H9 (cell line): ENCODE results near the gene GRIN2A. TPM values are rescaled to one million over a fixed set of nuclear protein-coding genes. Genes with fewer than 3 reads are reported as not detected.

Experiments
- DNase-seq: peaks from one replicate; pipeline ENCODE4 v3.0.0-alpha.2; 2017
- H2AFZ ChIP-seq: one replicate; pipeline ENCODE4 v1.6.1; 2013; ENCODE audit warnings: mild to moderate bottlenecking, low read length, control low read depth, moderate library complexity
- H2AK5ac ChIP-seq: 2 replicates; pipeline ENCODE4 v1.6.1; 2013; ENCODE audit warnings: low read length, control low read depth, mixed read lengths; ENCODE audit not compliant: insufficient read length
- H2BK120ac ChIP-seq: one replicate; pipeline ENCODE4 v1.6.1; 2013; ENCODE audit warnings: low read depth, mild to moderate bottlenecking, low read length, control low read depth, inconsistent platforms; ENCODE audit not compliant: poor library complexity, severe bottlenecking
- H2BK12ac ChIP-seq: 2 replicates; pipeline ENCODE4 v1.6.1; 2013; ENCODE audit warnings: low read length, control low read depth, mixed read lengths, low read depth; ENCODE audit not compliant: insufficient read length
- H2BK15ac ChIP-seq: 2 replicates; pipeline ENCODE4 v1.6.1; 2013; ENCODE audit warnings: low read depth, low read length, control low read depth
- H2BK20ac ChIP-seq: one replicate; pipeline ENCODE4 v1.6.1; 2013; ENCODE audit warnings: low read depth, mild to moderate bottlenecking, low read length, control low read depth, inconsistent platforms; ENCODE audit not compliant: poor library complexity, severe bottlenecking
- H2BK5ac ChIP-seq: 2 replicates; pipeline ENCODE4 v1.6.1; 2013; ENCODE audit warnings: low read length, control low read depth, mixed read lengths; ENCODE audit not compliant: insufficient read length
- H3K14ac ChIP-seq: 2 replicates; pipeline ENCODE4 v1.6.1; 2013; ENCODE audit warnings: low read length, control low read depth; ENCODE audit not compliant: insufficient read depth
- H3K18ac ChIP-seq: 2 replicates; pipeline ENCODE4 v1.6.1; 2013; ENCODE audit warnings: low read depth, mild to moderate bottlenecking, mixed read lengths, low read length, control low read depth; ENCODE audit not compliant: insufficient read length
- H3K23ac ChIP-seq: 2 replicates; pipeline ENCODE4 v1.6.1; 2013; ENCODE audit warnings: low read length, control low read depth, mixed read lengths, low read depth; ENCODE audit not compliant: insufficient read length
- H3K23me2 ChIP-seq: 2 replicates; pipeline ENCODE4 v1.6.1; 2013; ENCODE audit warnings: low read depth, mild to moderate bottlenecking, mixed read lengths, low read length, control low read depth; ENCODE audit not compliant: insufficient read length, poor library complexity, severe bottlenecking
- H3K27ac ChIP-seq: 2 replicates; pipeline ENCODE4 v1.5.1; 2013; ENCODE audit warnings: low read length, control low read depth, mixed read lengths, low read depth; ENCODE audit not compliant: insufficient read length
- H3K27me3 ChIP-seq: 2 replicates; pipeline ENCODE4 v1.6.1; 2013; ENCODE audit warnings: low read length, control low read depth, inconsistent platforms; ENCODE audit not compliant: insufficient read depth
- H3K4ac ChIP-seq: 2 replicates; pipeline ENCODE4 v1.6.1; 2013; ENCODE audit warnings: low read depth, mild to moderate bottlenecking, control low read depth, inconsistent platforms, low read length, moderate library complexity
- H3K4me1 ChIP-seq: 2 replicates; pipeline ENCODE4 v1.6.1; 2013; ENCODE audit warnings: low read length, control low read depth, inconsistent platforms; ENCODE audit not compliant: insufficient read depth
- H3K4me2 ChIP-seq: 2 replicates; pipeline ENCODE4 v1.6.1; 2013; ENCODE audit warnings: low read length, control low read depth, mixed read lengths; ENCODE audit not compliant: insufficient read length, insufficient read depth
- H3K56ac ChIP-seq: 2 replicates; pipeline ENCODE4 v1.6.1; 2013; ENCODE audit warnings: low read depth, mild to moderate bottlenecking, mixed read lengths, low read length, control low read depth; ENCODE audit not compliant: insufficient read length
- H3K79me1 ChIP-seq: 2 replicates; pipeline ENCODE4 v1.6.1; 2013; ENCODE audit warnings: low read depth, mild to moderate bottlenecking, moderate library complexity, low read length, control low read depth, inconsistent platforms; ENCODE audit not compliant: insufficient read depth, poor library complexity, severe bottlenecking
- H3K79me2 ChIP-seq: 2 replicates; pipeline ENCODE4 v1.6.1; 2013; ENCODE audit warnings: low read length, control low read depth, inconsistent platforms; ENCODE audit not compliant: insufficient read depth
- H3K9ac ChIP-seq: 2 replicates; pipeline ENCODE4 v1.6.1; 2013; ENCODE audit warnings: low read length, control low read depth, mixed read lengths; ENCODE audit not compliant: insufficient read length; ENCODE audit errors: extremely low read depth
- H3K9me3 ChIP-seq: one replicate; pipeline ENCODE4 v1.6.1; 2013; ENCODE audit warnings: low read depth, low read length, inconsistent platforms; ENCODE audit not compliant: control insufficient read depth
- H3T11ph ChIP-seq: one replicate; pipeline ENCODE4 v1.6.1; 2013; ENCODE audit warnings: mild to moderate bottlenecking, low read length, control low read depth, inconsistent platforms
- H4K20me1 ChIP-seq: one replicate; pipeline ENCODE4 v1.6.1; 2013; ENCODE audit not compliant: control insufficient read depth, insufficient read length, insufficient read depth
- H4K5ac ChIP-seq: 2 replicates; pipeline ENCODE4 v1.6.1; 2013; ENCODE audit warnings: low read depth, mild to moderate bottlenecking, mixed read lengths, low read length, control low read depth; ENCODE audit not compliant: insufficient read length
- H4K8ac ChIP-seq: replicated peaks from 2 replicates; pipeline ENCODE4 v1.6.1; 2013; ENCODE audit warnings: low read length, control low read depth, mixed read lengths, low read depth; ENCODE audit not compliant: insufficient read length
- H4K91ac ChIP-seq: 2 replicates; pipeline ENCODE4 v1.6.1; 2013; ENCODE audit warnings: low read depth, mild to moderate bottlenecking, moderate library complexity, mixed read lengths, low read length, control low read depth; ENCODE audit not compliant: insufficient read length
- H3K27ac Mint-ChIP-seq, 3 experiments: 2 replicates in 2 of 3; 3 replicates in 1 of 3; pipeline ENCODE4 v1.8.0; 2020 to 2021; ENCODE audit warnings: mixed read lengths in 3 of 3, mild to moderate bottlenecking in 1 of 3, moderate library complexity in 1 of 3
- H3K27me3 Mint-ChIP-seq: 2 replicates; pipeline ENCODE4 v1.8.0; 2021; ENCODE audit warnings: low read depth, mild to moderate bottlenecking, moderate library complexity, mixed read lengths
- H3K36me3 Mint-ChIP-seq, 3 experiments: 2 replicates in 2 of 3; 3 replicates in 1 of 3; pipeline ENCODE4 v1.8.0; 2020 to 2021; ENCODE audit warnings: low read depth in 3 of 3, mixed read lengths in 3 of 3; ENCODE audit not compliant: insufficient read depth in 1 of 3
- H3K4me1 Mint-ChIP-seq, 2 experiments: 2 replicates each; pipeline ENCODE4 v1.8.0; 2020; ENCODE audit warnings: mixed read lengths in 2 of 2
- H3K4me3 Mint-ChIP-seq, 2 experiments: 2 replicates in 1 of 2; 3 replicates in 1 of 2; pipeline ENCODE4 v1.8.0; 2020 to 2021; ENCODE audit warnings: mild to moderate bottlenecking in 2 of 2, mixed read lengths in 2 of 2, moderate library complexity in 1 of 2
- H3K9me3 Mint-ChIP-seq, 2 experiments: 2 replicates in 1 of 2; 3 replicates in 1 of 2; pipeline ENCODE4 v1.8.0; 2020; ENCODE audit warnings: mild to moderate bottlenecking in 2 of 2, mixed read lengths in 2 of 2, moderate library complexity in 1 of 2
- WGBS: extraction: QIAGEN DNeasy Blood & Tissue Kit; methylation state at CpG from one replicate; pipeline ENCODE4 v1.1.7; 2013; ENCODE audit warnings: missing lambda C conversion rate, low lambda C conversion rate, mixed read lengths; ENCODE audit not compliant: insufficient read length; ENCODE audit errors: extremely low coverage; 5-methylcytosine and 5-hydroxymethylcytosine counted together
- long read RNA-seq: library from polyadenylated mRNA; unstranded; transcript quantifications from one replicate; pipeline ENCODE4 v2.0.0, GENCODE V29; 2020
- total RNA-seq: library from RNA; stranded (reverse); gene quantifications from 2 replicates; pipeline ENCODE4 v1.2.1, GENCODE V29; 2021
- TF ChIP-seq, protein P1 (sequence below): fragments of 200-600 bp; sonication (generic); conservative IDR thresholded peaks from 3 replicates; pipeline ENCODE4 v1.8.0; 2021; ENCODE audit warnings: antibody characterized with exemption, mild to moderate bottlenecking

The GRIN2A gene
- 0.94 and 1.5 TPM in 2 replicates for total RNA-seq
- long read RNA-seq, partial matches to known transcripts, result 1 of 1 reads
- long read RNA-seq, other reads (novel, unspliced or antisense), result 0 of 1 reads

- H2BK5ac ChIP-seq, result no peak within 1 kb of the TSS
- no peak within 1 kb of the TSS for H2AFZ ChIP-seq
- H4K20me1 ChIP-seq, result no peaks in the 10 kb centered on the region
- H4K91ac ChIP-seq, result no peak within 1 kb of the TSS
- no peak within 1 kb of the TSS for H3K4ac ChIP-seq
- no peak within 1 kb of the TSS for H3K27ac ChIP-seq
- H3K9ac ChIP-seq, result no peak within 1 kb of the TSS
- peaks cover 94% of the 10 kb centered on the region for H3K27me3 Mint-ChIP-seq
- H3T11ph ChIP-seq, result no peak within 1 kb of the TSS
- no peak within 1 kb of the TSS for H3K56ac ChIP-seq
- no CpG with 5 or more reads among the region's 64 CpGs for WGBS
- H3K27ac Mint-ChIP-seq, result no peak within 1 kb of the TSS
- no peak within 1 kb of the TSS for H4K5ac ChIP-seq
- H3K23ac ChIP-seq, result no peak within 1 kb of the TSS
- H3K27me3 ChIP-seq, result peaks cover 25% of the 10 kb centered on the region; the same call in 1 of the 2 replicates
- no peak within 1 kb of the TSS for H2BK20ac ChIP-seq
- peaks cover 21% of the 10 kb centered on the region for H3K23me2 ChIP-seq
- no peak within 1 kb of the TSS for H3K18ac ChIP-seq
- H2BK12ac ChIP-seq, result no peak within 1 kb of the TSS
- H3K79me2 ChIP-seq, result no peaks in the 10 kb centered on the region
- H2BK120ac ChIP-seq, result no peak within 1 kb of the TSS
- no peaks in the 10 kb centered on the region for H3K4me1 ChIP-seq
- no peak within 1 kb of the TSS; the same call in 1 of the 2 replicates for H3K14ac ChIP-seq
- no peaks in the 10 kb centered on the region for H3K79me1 ChIP-seq
- H2BK15ac ChIP-seq, result no peak within 1 kb of the TSS
- DNase-seq, result peak; percentile 54
- H3K9me3 ChIP-seq, result no peaks in the 10 kb centered on the region
- H4K8ac ChIP-seq, result no peak within 1 kb of the TSS
- H3K4me2 ChIP-seq, result peak within 1 kb of the TSS; percentile 60
- peaks cover 8% of the 10 kb centered on the region in 2 experiments for H3K4me1 Mint-ChIP-seq
- peak within 1 kb of the TSS; percentile 64 to 84 for H3K4me3 Mint-ChIP-seq
- TF ChIP-seq, protein P1, sequence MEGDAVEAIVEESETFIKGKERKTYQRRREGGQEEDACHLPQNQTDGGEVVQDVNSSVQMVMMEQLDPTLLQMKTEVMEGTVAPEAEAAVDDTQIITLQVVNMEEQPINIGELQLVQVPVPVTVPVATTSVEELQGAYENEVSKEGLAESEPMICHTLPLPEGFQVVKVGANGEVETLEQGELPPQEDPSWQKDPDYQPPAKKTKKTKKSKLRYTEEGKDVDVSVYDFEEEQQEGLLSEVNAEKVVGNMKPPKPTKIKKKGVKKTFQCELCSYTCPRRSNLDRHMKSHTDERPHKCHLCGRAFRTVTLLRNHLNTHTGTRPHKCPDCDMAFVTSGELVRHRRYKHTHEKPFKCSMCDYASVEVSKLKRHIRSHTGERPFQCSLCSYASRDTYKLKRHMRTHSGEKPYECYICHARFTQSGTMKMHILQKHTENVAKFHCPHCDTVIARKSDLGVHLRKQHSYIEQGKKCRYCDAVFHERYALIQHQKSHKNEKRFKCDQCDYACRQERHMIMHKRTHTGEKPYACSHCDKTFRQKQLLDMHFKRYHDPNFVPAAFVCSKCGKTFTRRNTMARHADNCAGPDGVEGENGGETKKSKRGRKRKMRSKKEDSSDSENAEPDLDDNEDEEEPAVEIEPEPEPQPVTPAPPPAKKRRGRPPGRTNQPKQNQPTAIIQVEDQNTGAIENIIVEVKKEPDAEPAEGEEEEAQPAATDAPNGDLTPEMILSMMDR, result no peak
- no peak within 1 kb of the TSS for H2AK5ac ChIP-seq
- H3K36me3 Mint-ChIP-seq, result no peaks in the 10 kb centered on the region
- no peaks in the 10 kb centered on the region for H3K9me3 Mint-ChIP-seq
Observed at GRCh38 chr16:10182222-10183053, at the start of gene GRIN2A. GRIN2A (minus strand) TSS chr16:10182428; CDS start chr16:10180411, 2,017 bp downstream.
